SK-N-SH treated with all-trans-retinoic acid at 6 μM for 48 hours (cell line): ENCODE results near the gene HMMR.
"Not testable (repeated sequence)": the region's sequence is repeated elsewhere in the genome, so short reads cannot be mapped to it uniquely, and the experiment has no call there.

Source experiments
- ATAC-seq: fragments of 200-7000 bp; cut with Tn5 transposase; 3 replicates; pipeline ENCODE4 v1.9.1; 2020; ENCODE audit warnings: mild to moderate bottlenecking, moderate library complexity
- ARNTL ChIP-seq: fragments of 450-650 bp; formaldehyde crosslinking; IDR thresholded peaks from 2 replicates; pipeline ENCODE4 v1.5.0; 2020; ENCODE audit warnings: low read depth, mild to moderate bottlenecking, moderate library complexity, borderline replicate concordance
- BACH2 ChIP-seq: fragments of 250-450 bp; sonication (Bioruptor Pico); IDR thresholded peaks from 2 replicates; pipeline ENCODE4 v1.9.0; 2021; ENCODE audit warnings: mild to moderate bottlenecking, borderline replicate concordance
- CREB5 ChIP-seq: fragments of 250-450 bp; sonication (Bioruptor Pico); IDR thresholded peaks from 2 replicates; pipeline ENCODE4 v1.5.1; 2020; ENCODE audit warnings: low read depth, mild to moderate bottlenecking, moderate library complexity
- CSDC2 ChIP-seq: fragments of 250-450 bp; sonication (Bioruptor Pico); IDR thresholded peaks from 2 replicates; pipeline ENCODE4 v1.5.0; 2020; ENCODE audit warnings: mild to moderate bottlenecking, moderate library complexity
- CSRNP3 ChIP-seq: fragments of 250-450 bp; sonication (Bioruptor Pico); IDR thresholded peaks from 2 replicates; pipeline ENCODE4 v1.5.1; 2021; ENCODE audit warnings: mild to moderate bottlenecking, moderate library complexity
- ESRRG ChIP-seq: fragments of 250-450 bp; sonication (Bioruptor Pico); IDR thresholded peaks from 2 replicates; pipeline ENCODE4 v1.6.1; 2021; ENCODE audit warnings: mild to moderate bottlenecking
- GLIS3 ChIP-seq: fragments of 250-450 bp; sonication (Bioruptor Pico); IDR thresholded peaks from 2 replicates; pipeline ENCODE4 v1.5.0; 2020; ENCODE audit warnings: mild to moderate bottlenecking, moderate library complexity
- ISL1 ChIP-seq: fragments of 250-450 bp; sonication (Bioruptor Pico); IDR thresholded peaks from 2 replicates; pipeline ENCODE4 v2.1.2; 2022; ENCODE audit warnings: mild to moderate bottlenecking, moderate library complexity
- OSR1 ChIP-seq: fragments of 250-450 bp; sonication (Bioruptor Pico); IDR thresholded peaks from 2 replicates; pipeline ENCODE4 v1.8.0; 2022; ENCODE audit warnings: moderate library complexity, mild to moderate bottlenecking, inconsistent platforms
- PATZ1 ChIP-seq: fragments of 250-450 bp; sonication (Bioruptor Pico); IDR thresholded peaks from 2 replicates; pipeline ENCODE4 v1.8.0; 2020; ENCODE audit warnings: mild to moderate bottlenecking, moderate library complexity, borderline replicate concordance
- POU6F1 ChIP-seq: fragments of 250-450 bp; sonication (Bioruptor Pico); IDR thresholded peaks from 2 replicates; pipeline ENCODE4 v1.8.0; 2021; ENCODE audit warnings: low read depth, mild to moderate bottlenecking, moderate library complexity, borderline replicate concordance
- RARB ChIP-seq: fragments of 250-450 bp; sonication (Bioruptor Pico); IDR thresholded peaks from 2 replicates; pipeline ENCODE4 v1.8.0; 2021; ENCODE audit warnings: mild to moderate bottlenecking, moderate library complexity
- SNAI2 ChIP-seq: fragments of 250-450 bp; sonication (Bioruptor Pico); IDR thresholded peaks from 2 replicates; pipeline ENCODE4 v1.5.0; 2020; ENCODE audit warnings: mild to moderate bottlenecking, moderate library complexity
- TOX ChIP-seq: fragments of 250-450 bp; sonication (Bioruptor Pico); IDR thresholded peaks from 2 replicates; pipeline ENCODE4 v1.8.0; 2021; ENCODE audit warnings: mild to moderate bottlenecking, moderate library complexity, borderline replicate concordance
- TSHZ2 ChIP-seq: fragments of 250-450 bp; sonication (Bioruptor Pico); IDR thresholded peaks from 2 replicates; pipeline ENCODE4 v1.5.0; 2020; ENCODE audit warnings: mild to moderate bottlenecking, moderate library complexity
- ZC3H10 ChIP-seq: fragments of 250-450 bp; sonication (Bioruptor Pico); IDR thresholded peaks from 2 replicates; pipeline ENCODE4 v1.5.1; 2021; ENCODE audit warnings: mild to moderate bottlenecking, moderate library complexity
- ZFP3 ChIP-seq: fragments of 250-450 bp; sonication (Bioruptor Pico); IDR thresholded peaks from 2 replicates; pipeline ENCODE4 v1.5.0; 2020; ENCODE audit warnings: mild to moderate bottlenecking, moderate library complexity
- ZFP30 ChIP-seq: fragments of 450-650 bp; formaldehyde crosslinking; IDR thresholded peaks from 2 replicates; pipeline ENCODE4 v1.5.0; 2022; ENCODE audit warnings: mild to moderate bottlenecking, moderate library complexity
- ZNF565 ChIP-seq: fragments of 450-650 bp; formaldehyde crosslinking; conservative IDR thresholded peaks from 2 replicates; pipeline ENCODE4 v1.5.0; 2020; ENCODE audit warnings: low read depth, mild to moderate bottlenecking, moderate library complexity
- ZNF70 ChIP-seq: fragments of 450-650 bp; formaldehyde crosslinking; IDR thresholded peaks from 2 replicates; pipeline ENCODE4 v1.5.0; 2020; ENCODE audit warnings: mild to moderate bottlenecking, moderate library complexity
- ZNF8 ChIP-seq: fragments of 450-650 bp; formaldehyde crosslinking; IDR thresholded peaks from 2 replicates; pipeline ENCODE4 v1.5.0; 2020; ENCODE audit warnings: mild to moderate bottlenecking, moderate library complexity

HMMR gene

GRCh38 chr5:163535290-163535689 is 74.9 kb downstream of the HMMR start:
- no peak for ATAC-seq
- TF ChIP-seq SNAI2: no peak
- TF ChIP-seq ZFP30 (CRISPR knock-in tag): no peak
- TF ChIP-seq ZNF70 (CRISPR knock-in tag): no peak
- no peak for TF ChIP-seq ESRRG (CRISPR knock-in tag)
- TF ChIP-seq ISL1 (CRISPR knock-in tag): no peak
- TF ChIP-seq POU6F1 (CRISPR knock-in tag): no peak
- no peak for TF ChIP-seq ARNTL
- no peak for TF ChIP-seq BACH2 (CRISPR knock-in tag)
- no peak for TF ChIP-seq CSRNP3 (CRISPR knock-in tag)
- TF ChIP-seq TSHZ2 (CRISPR knock-in tag): no peak
- no peak for TF ChIP-seq OSR1 (CRISPR knock-in tag)
- TF ChIP-seq TOX (CRISPR knock-in tag): no peak
- no peak for TF ChIP-seq ZNF8 (CRISPR knock-in tag)
- no peak for TF ChIP-seq GLIS3 (CRISPR knock-in tag)
- TF ChIP-seq RARB (CRISPR knock-in tag): no peak
- TF ChIP-seq CSDC2 (CRISPR knock-in tag): no peak
- TF ChIP-seq ZNF565: no peak
- no peak for TF ChIP-seq CREB5 (CRISPR knock-in tag)
- no peak for TF ChIP-seq ZFP3
- TF ChIP-seq, all 23 proteins: peak for 0

- 0 out of 2 replicates have a peak, but pooled peaks have one; percentile 36 for TF ChIP-seq ZNF8 (CRISPR knock-in tag)
- ATAC-seq: not testable (repeated sequence)
Measured at GRCh38 chr5:163536442-163536841, 76.0 kb downstream of the HMMR start.

GRCh38 chr5:163540696-163541095 is 80.3 kb downstream of the HMMR start:
- TF ChIP-seq ZFP3 (no peak), RARB (CRISPR knock-in tag) (no peak), ZNF8 (CRISPR knock-in tag) (no peak), ISL1 (CRISPR knock-in tag) (no peak), ZFP30 (CRISPR knock-in tag) (no peak), TSHZ2 (CRISPR knock-in tag) (no peak), BACH2 (CRISPR knock-in tag) (no peak), GLIS3 (CRISPR knock-in tag) (no peak), PATZ1 (CRISPR knock-in tag) (no peak), CREB5 (CRISPR knock-in tag) (no peak), ESRRG (CRISPR knock-in tag) (no peak), ZNF70 (CRISPR knock-in tag) (no peak), ZNF565 (no peak), ARNTL (no peak), ZC3H10 (CRISPR knock-in tag) (no peak), SNAI2 (no peak), CSDC2 (CRISPR knock-in tag) (no peak)
- no peak for ATAC-seq
